ENCODE results near the gene CACNA2D3.

Gene CACNA2D3

GRCh38 chr3:54127499-54128056 is 5.2 kb downstream of the CACNA2D3 start:
- DNase-seq: no peak

GRCh38 chr3:54131026-54131605 is 8.8 kb downstream of the CACNA2D3 start:
- DNase-seq: no peak

GRCh38 chr3:54131890-54132289 is 9.5 kb downstream of the CACNA2D3 start:
- DNase-seq: no peak

GRCh38 chr3:54132685-54133084 is 10.3 kb downstream of the CACNA2D3 start:
- DNase-seq: no peak

DNA sequence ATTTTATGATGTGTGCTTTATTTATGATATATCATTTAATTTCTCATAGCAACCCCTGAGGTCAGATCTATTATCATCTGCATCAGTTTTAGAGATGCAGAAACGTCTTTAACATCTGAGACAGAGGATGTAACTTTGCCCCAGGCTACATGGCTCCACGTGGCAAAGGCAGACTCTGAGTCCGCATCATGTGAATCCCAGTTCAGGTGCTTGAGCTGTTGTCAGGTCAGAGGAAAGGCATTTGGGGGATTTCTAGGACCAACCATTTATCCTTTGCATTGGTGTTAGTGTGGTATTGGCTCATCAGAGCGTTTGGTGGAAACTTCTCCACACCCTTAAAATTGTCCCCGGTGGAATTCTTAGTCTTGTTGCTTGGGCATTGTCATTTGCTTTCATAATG is 10.8 kb downstream of the CACNA2D3 start:
- DNase-seq: no peak

DNA sequence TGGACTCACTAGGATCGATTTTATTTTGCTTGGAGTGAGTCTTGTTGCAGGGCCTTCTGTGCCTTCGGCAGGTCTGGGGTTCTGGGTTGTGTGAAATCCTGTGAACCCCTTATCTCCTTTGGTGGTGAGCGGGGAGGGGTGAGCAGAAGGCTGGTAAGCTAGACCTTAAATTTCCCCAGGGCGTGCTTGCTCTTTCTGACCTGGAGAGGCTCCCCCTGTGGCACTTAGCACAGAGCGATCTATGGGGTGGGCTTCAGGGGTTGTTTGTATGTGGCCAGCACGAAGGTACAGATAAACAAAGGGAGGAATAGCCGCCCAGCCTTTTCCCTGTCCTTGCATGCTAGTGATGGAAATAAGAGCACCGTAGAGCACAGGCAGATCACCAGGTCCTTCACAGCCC is 11.8 kb downstream of the CACNA2D3 start:
- no peak for DNase-seq

DNA sequence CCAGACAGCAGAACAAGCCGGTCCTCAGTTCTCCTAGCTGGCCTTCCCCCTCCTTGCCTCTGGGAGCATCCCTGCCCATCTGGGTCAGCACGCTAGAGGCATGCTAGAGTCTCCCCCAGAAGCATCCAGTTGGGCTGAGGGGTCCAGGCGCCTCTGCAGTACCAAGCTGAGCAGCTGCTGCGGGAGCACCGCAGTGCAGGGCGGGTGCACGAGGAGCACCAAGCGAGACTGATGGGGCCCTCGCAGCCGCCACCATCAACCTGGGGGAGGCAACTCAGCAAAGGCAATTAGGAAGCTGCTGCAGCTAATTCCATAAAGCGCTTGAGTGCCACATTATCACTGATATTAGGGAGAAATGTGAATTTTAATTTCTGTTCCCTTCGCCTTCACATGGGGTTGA is 12.4 kb downstream of the CACNA2D3 start:
- no peak for DNase-seq

DNA sequence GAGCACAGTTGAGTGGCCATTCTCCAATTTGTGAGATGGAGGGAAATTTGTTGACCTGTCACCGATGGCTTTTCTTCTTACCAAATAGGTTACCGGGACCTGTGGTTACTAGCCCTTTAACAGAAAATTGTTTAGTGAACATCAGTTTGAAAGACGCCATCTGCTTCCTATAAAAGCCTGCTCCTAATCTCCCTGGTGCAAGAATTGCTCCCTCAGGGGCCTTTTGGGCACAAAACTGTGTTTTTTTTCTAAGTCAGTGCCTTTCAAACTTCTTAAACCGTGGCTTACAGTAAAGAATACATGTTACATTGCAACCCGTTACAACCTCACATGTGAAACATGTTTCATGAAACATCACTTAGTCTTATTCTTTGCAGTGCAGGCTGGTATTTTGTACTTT is 15.0 kb downstream of the CACNA2D3 start:
- no peak for DNase-seq

DNA sequence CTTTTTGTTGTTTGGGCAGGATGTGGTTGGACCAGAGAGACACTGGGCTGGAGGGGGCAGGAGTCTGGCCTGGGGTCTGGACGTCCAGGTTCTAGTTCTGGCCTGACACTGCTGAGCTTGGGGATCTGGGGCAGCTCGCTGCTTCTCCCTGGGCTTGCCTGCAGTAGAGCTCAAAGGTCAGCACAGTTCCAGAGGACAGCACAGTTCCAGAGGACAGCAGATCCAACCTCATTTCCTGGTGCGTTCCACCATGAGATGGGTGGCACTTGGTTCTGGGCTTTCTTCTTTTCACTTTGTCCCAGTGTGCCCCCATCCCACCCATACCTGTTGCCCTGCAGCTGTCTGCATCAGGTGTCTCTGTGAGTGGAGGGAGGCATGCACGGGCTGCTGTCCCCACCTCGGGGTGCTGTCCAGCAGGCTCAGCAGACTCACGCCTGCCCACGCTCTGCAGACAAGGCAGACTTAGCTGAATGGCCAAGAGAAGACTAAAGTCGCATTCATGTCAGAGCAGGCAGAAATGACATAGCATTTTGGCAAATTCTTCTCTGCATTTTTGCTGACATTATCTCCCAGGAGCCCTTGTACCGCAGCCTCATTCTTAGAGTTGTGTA is 16.7 kb downstream of the CACNA2D3 start:
- no peak for DNase-seq

GRCh38 chr3:54139630-54140029 is 17.3 kb downstream of the CACNA2D3 start:
- DNase-seq: no peak

- DNase-seq: no peak
These were observed 21.9 kb downstream of the CACNA2D3 start for GRCh38 chr3:54144284-54144683.

DNA sequence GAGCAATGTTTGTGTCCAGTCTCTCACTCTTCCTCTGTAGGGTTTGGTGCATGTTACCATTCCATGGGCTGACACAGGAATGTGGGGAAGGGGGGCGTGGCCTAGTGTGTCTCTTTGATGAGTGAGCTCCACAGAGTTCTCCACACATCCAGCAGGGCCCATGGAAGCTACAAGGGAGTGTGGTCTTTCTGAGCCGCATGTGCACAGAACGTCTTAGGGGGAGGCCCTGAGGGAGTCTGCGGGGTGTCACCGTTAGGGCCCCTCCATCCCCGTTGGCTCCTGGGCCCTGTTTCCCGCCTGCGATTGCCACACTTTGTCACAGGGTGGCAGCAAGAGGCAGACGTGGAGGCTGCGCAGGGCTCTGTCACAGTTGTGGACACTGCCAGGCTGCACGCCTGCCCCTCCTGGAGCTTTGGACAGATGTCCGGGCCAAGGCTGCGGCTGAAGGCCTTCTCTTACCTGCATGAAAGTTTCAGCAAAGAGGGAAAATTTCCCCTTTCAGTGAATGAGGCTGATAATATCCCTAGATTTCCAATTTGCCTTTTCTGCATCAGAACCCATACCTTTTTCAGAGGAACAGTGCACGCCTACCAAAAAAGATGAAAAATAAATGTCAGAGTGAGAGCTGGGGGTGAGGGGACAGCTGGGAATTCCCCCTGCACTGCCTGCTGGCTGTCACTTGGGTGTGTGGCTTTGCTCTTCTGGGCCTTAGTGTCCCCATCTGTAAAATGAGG is 24.3 kb downstream of the CACNA2D3 start:
- no peak for DNase-seq

- DNase-seq: no peak
These were observed 28.6 kb downstream of the CACNA2D3 start for GRCh38 chr3:54150864-54151467.

- DNase-seq: no peak
These were observed 31.1 kb downstream of the CACNA2D3 start for GRCh38 chr3:54153477-54153876.

- no peak for DNase-seq
These were observed 35.5 kb downstream of the CACNA2D3 start for GRCh38 chr3:54157860-54158259.

- no peak for DNase-seq
These were observed 37.6 kb downstream of the CACNA2D3 start for GRCh38 chr3:54159917-54160316.

DNA sequence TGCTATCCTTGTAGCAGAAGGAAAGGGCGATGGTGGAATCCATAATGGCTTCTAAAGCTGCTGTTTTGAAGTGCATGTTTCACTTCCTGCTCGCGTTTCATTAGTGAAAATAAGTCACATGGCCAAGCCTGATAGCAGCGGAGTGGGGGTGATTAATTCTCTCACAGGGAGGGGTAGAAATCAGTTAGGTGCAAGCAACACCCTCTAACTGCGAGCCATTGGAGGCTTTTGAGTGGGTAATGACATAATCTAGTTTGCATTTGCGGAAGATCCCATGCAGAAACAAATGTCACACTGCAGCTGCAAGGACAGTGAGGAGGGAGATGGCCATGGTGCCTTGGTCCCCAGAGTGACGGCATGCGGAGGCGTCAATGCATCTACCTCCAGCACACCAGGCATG is 41.1 kb downstream of the CACNA2D3 start:
- no peak for DNase-seq

GRCh38 chr3:54164192-54164975 is 42.0 kb downstream of the CACNA2D3 start:
- no peak for DNase-seq

GRCh38 chr3:54165865-54166264 is 43.5 kb downstream of the CACNA2D3 start:
- DNase-seq: no peak

GRCh38 chr3:54167999-54168398 is 45.6 kb downstream of the CACNA2D3 start:
- DNase-seq: no peak

GRCh38 chr3:54168451-54168850 is 46.1 kb downstream of the CACNA2D3 start:
- DNase-seq: no peak

GRCh38 chr3:54169524-54169923 is 47.2 kb downstream of the CACNA2D3 start:
- DNase-seq: no peak

- DNase-seq: no peak
These were observed 49.2 kb downstream of the CACNA2D3 start for GRCh38 chr3:54171509-54171908.
